ENCODE data around the gene PSEN2. TPM values are rescaled to one million over a fixed set of nuclear protein-coding genes. Genes with fewer than 3 reads are reported as not detected.

Gene PSEN2
- total and polyA plus RNA-seq, 2 of the 8 experiments (the other 6 are each of a cell fraction or from before 2014, with no cell fraction given) = 22.9 to 29.0 TPM

DNA sequence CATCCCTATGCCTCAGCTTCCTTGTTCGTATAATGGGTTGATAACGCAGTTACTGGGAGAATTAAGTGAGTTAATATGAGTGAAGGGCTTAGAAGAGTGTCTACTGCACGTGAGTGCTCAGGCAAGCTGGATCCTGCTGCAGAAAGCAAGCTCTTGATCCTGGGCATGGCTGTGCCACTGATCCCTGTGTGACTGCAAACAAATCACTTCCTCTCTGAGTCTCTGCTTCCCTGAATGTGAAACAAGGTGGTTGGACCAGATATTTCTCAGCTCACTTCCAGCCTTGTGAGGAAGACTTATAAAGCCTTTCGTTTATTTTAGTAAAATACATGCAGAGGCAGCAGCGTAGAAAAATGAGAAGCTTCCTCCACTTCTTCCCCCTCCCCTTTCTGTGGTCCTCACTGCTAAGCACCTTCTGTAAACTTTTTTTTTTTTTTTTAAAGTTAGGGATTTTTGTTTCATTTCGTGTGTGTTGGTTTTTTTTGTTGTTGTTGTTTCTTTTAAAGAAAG is 13.8 kb downstream of the PSEN2 start:
- Histone ChIP-seq H3K27ac (ENCODE audit: low read depth, low read length) (no peak overlapping the region), H3K4ac (replicated peaks; ENCODE audit: insufficient read length, low read depth, low read length) (no peak overlapping the region), H3K79me1 (ENCODE audit: low read depth, low read length) (no peaks in the 10 kb centered on the region), H4K91ac (replicated peaks; ENCODE audit: insufficient read length, low read length) (no peak overlapping the region), H3K27me3 (replicated peaks in 1 of 4; ENCODE audit: control insufficient read depth in 3 of 4, extremely low read depth in 1 of 4, insufficient read depth in 3 of 4, low read length in 3 of 4) (no peaks in the 10 kb centered on the region), H3K56ac (replicated peaks; ENCODE audit: insufficient read length, low read depth, low read length) (no peak overlapping the region), H2BK20ac (ENCODE audit: low read length) (no peak overlapping the region), H2BK12ac (ENCODE audit: low read depth, low read length) (no peak overlapping the region), H3K9me3 (ENCODE audit: insufficient read depth in 2 of 2, low read depth in 1 of 2, low read length in 1 of 2) (no peaks in the 10 kb centered on the region), H3K18ac (ENCODE audit: extremely low read depth, low read length) (no peak overlapping the region), H3K4me1 (replicated peaks in 1 of 4; ENCODE audit: control insufficient read depth in 3 of 4, insufficient read depth in 4 of 4, low read length in 3 of 4) (no peaks in the 10 kb centered on the region; a peak in 1 of 7 replicates), H4K8ac (ENCODE audit: extremely low read depth, insufficient read depth, low read length) (no peak overlapping the region), H3K14ac (ENCODE audit: insufficient read length) (no peak overlapping the region), H3K23me2 (ENCODE audit: low read depth, low read length) (no peaks in the 10 kb centered on the region), H2BK5ac (ENCODE audit: low read depth, low read length) (no peak overlapping the region), H3K79me2 (ENCODE audit: control insufficient read depth in 1 of 2, insufficient read depth in 2 of 2, low read length in 2 of 2) (no peaks in the 10 kb centered on the region), H4K5ac (ENCODE audit: insufficient read length, low read depth, low read length) (no peak overlapping the region), H2AFZ (ENCODE audit: low read length) (no peak overlapping the region), H3K23ac (ENCODE audit: insufficient read length) (no peak overlapping the region), H2BK120ac (replicated peaks; ENCODE audit: low read depth, low read length) (no peak overlapping the region), H3K4me2 (ENCODE audit: insufficient read depth in 1 of 2, low read depth in 2 of 2, low read length in 2 of 2) (no peak overlapping the region), H2BK15ac (ENCODE audit: low read length) (no peak overlapping the region), H2AK5ac (ENCODE audit: low read depth, low read length) (no peak overlapping the region), H3K4me3 (ENCODE audit: extremely low read depth in 1 of 4, insufficient read depth in 2 of 4, low read depth in 3 of 4, low read length in 4 of 4) (no peak overlapping the region), H3K36me3 (ENCODE audit: control insufficient read depth in 2 of 4, insufficient read depth in 4 of 4, low read length in 3 of 4) (peaks cover 2 to 28% (median 10%) of the 10 kb centered on the region in 4 experiments; a peak in 5 of 8 replicates), H3K9ac (replicated peaks in 1 of 4; ENCODE audit: extremely low read depth in 1 of 4, low read depth in 3 of 4, low read length in 3 of 4) (no peak overlapping the region), H4K20me1 (replicated peaks in 1 of 2; ENCODE audit: control insufficient read depth in 1 of 2, insufficient read depth in 2 of 2, low read length in 2 of 2) (no peaks in the 10 kb centered on the region)
- POLR2A ChIA-PET (ENCODE audit: partially characterized antibody) = interaction anchor here (0.6 to 1.1 kb wide), 3 partner anchors 10 to 390 kb away, joined by 3 read pairs; no protein-coding TSS in a partner anchor
- 86% methylated on average over 6 of the region's 6 CpGs; no CpG with 5 or more reads in 1 of the 2 experiments for WGBS, 2 experiments (ENCODE audit: extremely low coverage in 1 of 2, insufficient coverage in 1 of 2, insufficient read length in 1 of 2, insufficient replicate concordance in 2 of 2, low coverage in 1 of 2, low lambda C conversion rate in 2 of 2, missing lambda C conversion rate in 1 of 2)
- DNase-seq (ENCODE audit: low read depth in 1 of 2, low spot score in 2 of 2) (no peak), FAIRE-seq (no peak)
- CTCF ChIA-PET (ENCODE audit: partially characterized antibody) = interaction anchor here (0.7 to 1.4 kb wide), 6 partner anchors 12 to 565 kb away, joined by 3 to 4 read pairs (median 3); no protein-coding TSS in a partner anchor
- no peak for TF ChIP-seq NRF1 (IDR thresholded peaks at IDR 0.05; ENCODE audit: low read depth, low read length)
- no peak for TF ChIP-seq NANOG (IDR thresholded peaks at IDR 0.05; ENCODE audit: insufficient read depth, low read depth, low read length, poor library complexity, severe bottlenecking)
- no peak for TF ChIP-seq SIRT6 (IDR thresholded peaks at IDR 0.05; ENCODE audit: low read length)
- no peak for TF ChIP-seq ASH2L (IDR thresholded peaks at IDR 0.05; ENCODE audit: low read length)
- TF ChIP-seq ZNF274 (IDR thresholded peaks at IDR 0.05; ENCODE audit: borderline replicate concordance, extremely low read depth, low read length) = no peak
- TF ChIP-seq CREB1 (IDR thresholded peaks at IDR 0.05) = no peak
- no peak for TF ChIP-seq EZH2 (IDR thresholded peaks at IDR 0.05; ENCODE audit: low read depth, low read length, severe bottlenecking)
- no peak for TF ChIP-seq TCF12 (IDR thresholded peaks at IDR 0.05; ENCODE audit: low read depth, low read length)
- no peak for TF ChIP-seq RXRA (IDR thresholded peaks at IDR 0.05; ENCODE audit: insufficient read depth, low read depth, low read length)
- TF ChIP-seq JUN (IDR thresholded peaks at IDR 0.05; ENCODE audit: low read depth, low read length) = no peak
- no peak for TF ChIP-seq TBP (IDR thresholded peaks at IDR 0.05; ENCODE audit: low read depth, low read length)
- no peak for TF ChIP-seq RNF2 (IDR thresholded peaks at IDR 0.05; ENCODE audit: borderline replicate concordance, low read depth, low read length, missing control alignments, poor library complexity, severe bottlenecking)
- TF ChIP-seq EP300 (IDR thresholded peaks at IDR 0.05; ENCODE audit: borderline replicate concordance in 1 of 2, low read depth in 2 of 2, low read length in 2 of 2) = no peak
